DMS153 treated with DMSO at 0.1 percent for 48 hours (cell line): Measurements from ENCODE around the gene GNPTAB.

Source experiments
- DNase-seq: peaks from one replicate; lab custom pipeline; 2025; ENCODE audit not compliant: unreplicated experiment; lab: John Stamatoyannopoulos, UW

Gene GNPTAB

DNA sequence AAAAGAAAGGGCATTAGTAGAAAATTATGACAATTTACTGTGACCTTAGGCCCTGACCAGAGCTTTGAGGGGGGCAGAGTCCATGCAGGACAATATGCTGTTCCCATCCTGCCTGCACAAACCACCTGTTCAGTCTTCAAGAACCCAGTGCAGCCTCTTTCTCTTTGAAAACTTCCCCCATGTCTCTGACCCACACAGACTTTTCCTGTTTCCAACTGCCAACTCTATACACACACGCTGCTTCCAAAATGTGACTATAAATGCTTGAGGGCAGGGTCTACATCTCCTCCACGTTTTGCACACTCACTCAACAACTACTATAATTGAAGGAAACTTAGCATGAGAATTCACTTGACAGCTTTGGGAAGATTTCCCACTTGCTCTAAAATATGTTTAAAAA lies 54.9 kb downstream of the GNPTAB start:
- no peak for DNase-seq

DNA sequence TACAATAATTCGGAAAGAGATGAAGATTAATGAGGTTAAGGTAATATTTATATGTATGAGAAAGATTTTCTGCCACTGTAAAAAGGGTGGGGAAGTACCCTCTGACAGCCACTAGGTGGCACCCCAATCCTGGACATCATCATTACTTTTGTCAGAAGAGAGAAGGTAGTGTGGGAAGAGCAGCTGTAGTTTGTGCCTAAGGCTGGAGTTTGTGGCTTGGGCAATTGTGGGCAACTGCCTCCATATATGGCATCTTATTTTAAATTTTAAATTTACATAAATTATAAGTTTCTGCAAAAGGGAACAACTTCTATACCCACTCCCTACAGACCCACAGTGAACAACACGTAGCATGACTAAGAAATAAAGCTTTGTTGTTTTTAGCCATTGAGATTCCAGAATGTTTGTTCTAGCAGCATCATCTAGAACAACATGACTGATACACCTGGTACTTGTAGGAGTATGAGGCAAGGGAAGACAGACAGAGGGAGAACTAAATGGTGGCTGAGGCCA lies 57.1 kb downstream of the GNPTAB start:
- DNase-seq = peak; percentile 54

- no peak for DNase-seq
Observed at GRCh38 chr12:101772012-101772775, 58.6 kb downstream of the GNPTAB start.

GRCh38 chr12:101769865-101770264 lies 60.9 kb downstream of the GNPTAB start:
- DNase-seq = peak; percentile 19

- DNase-seq = no peak
Observed at GRCh38 chr12:101768781-101769180, 62.0 kb downstream of the GNPTAB start.

DNA sequence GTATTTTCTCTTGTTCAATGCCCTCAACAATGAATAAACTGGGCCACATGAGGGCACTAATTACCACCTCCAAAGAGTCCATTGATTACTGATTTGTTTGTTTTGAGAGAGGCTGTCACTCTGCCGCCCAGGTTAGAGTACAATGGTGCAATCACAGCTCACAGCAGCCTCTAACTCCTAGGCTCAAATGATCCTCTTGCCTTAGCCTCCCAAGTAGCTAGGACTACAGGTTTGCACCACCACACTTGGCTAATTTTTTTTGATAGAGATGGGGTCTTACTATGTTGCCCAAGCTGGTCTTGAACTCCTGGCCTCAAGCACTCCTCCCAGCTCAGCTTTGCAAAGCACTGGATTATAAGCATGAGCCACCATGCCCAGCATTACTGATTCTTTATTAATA lies 63.2 kb downstream of the GNPTAB start:
- no peak for DNase-seq

DNA sequence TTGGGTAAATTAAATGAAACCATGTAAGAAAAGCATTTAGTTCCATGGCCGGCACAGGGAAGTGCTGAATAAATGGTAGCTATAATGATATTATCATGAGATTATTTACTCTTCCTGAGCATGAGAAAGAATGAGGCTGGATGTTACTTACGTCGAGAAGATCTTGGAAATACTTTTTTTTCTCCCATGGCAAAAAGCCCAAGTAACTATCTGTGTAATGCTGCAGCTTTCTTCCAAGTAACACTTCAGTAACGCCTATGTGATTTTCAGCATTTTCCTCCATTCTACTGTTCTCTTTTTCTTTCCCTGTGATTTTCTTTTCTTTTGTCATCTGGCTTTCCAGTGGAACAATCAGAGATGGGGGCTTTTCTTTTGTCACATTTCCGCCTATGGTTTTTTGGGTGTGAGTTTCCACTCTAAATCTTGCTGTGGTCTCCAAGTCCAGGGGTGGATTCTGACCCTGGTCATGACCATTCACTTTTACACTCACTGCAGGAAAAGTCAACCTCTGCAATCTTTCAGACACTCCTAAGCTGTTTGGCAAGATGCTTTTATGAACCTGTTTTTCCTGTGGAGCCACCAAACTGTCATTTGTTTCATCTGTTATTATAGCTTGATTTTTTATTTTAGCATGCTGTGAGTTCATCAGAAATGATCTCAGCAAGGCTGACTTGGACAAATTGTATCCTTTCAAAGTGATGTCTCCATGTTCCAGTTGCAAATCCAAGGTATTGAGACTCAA lies 66.5 kb downstream of the GNPTAB start:
- DNase-seq = no peak

- no peak for DNase-seq
Observed at GRCh38 chr12:101763246-101763931, 67.4 kb downstream of the GNPTAB start.

DNA sequence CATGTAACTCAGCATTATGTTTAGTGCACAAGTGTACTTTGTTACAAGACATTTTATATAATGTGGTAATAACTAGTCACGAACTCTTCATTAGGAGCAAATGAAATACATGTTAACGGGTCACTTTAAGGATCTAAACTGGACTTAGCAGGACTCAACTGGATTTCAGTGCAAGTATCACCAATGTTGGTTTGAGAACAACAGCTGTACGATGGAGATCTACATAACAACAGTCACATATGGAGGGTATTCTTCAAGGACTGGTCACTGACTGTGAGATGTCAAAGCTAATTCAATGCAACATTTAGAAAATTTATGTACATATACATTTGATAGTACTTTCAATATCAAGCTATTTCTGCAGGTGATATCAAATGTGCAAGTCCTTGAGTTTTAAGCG lies 69.0 kb downstream of the GNPTAB start:
- no peak for DNase-seq

- no peak for DNase-seq
Observed at GRCh38 chr12:101761350-101761749, 69.4 kb downstream of the GNPTAB start.

DNA sequence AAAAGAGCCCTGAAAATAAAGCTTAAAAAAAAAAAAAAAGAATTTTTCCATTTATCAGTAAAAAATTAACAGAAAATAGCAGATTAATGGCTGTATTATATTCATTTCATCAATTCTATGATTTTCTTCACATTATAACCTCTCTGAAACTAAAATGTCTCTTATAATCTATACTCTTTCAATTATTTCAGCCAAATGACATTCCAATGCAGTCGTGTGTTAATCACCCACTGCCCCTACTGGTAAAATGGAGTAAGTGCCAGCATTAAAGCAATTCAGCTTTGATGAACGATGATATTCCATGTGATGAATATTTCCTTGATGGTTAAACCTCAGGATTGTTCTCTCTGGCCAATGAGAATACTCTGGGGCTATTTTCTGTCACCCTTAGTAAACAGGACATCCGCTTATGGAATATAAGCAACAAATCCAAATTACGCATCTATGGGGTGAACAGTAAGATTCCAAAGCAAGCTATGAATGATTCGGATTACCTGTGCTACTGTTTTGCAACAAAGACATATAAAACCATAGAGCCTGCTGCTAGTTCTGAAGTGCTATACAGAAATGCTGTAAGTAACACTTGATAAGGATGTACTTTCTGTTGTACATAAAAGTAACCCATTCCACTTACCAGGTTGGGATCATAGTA lies 71.2 kb downstream of the GNPTAB start:
- DNase-seq = no peak

DNA sequence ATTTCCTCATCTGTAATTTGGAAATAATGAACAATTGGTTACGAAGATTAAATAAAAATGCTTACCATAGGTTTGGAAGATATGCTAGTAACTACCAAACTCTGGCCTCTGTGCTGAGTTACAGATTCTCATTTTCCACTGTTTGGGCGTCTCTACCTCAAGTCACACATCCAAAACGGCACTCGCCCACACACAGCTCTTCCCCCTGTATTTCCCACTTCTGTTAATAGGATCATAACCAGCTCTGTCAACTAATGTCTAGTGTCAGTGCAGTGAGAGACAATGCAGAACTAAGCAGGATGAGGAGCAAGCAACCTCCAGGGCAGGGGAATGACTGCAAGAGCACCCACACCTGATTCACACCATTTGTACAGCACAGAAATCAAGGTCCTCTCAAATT lies 80.6 kb downstream of the GNPTAB start:
- DNase-seq = no peak

- no peak for DNase-seq
Observed at GRCh38 chr12:101749657-101750056, 81.1 kb downstream of the GNPTAB start.

DNA sequence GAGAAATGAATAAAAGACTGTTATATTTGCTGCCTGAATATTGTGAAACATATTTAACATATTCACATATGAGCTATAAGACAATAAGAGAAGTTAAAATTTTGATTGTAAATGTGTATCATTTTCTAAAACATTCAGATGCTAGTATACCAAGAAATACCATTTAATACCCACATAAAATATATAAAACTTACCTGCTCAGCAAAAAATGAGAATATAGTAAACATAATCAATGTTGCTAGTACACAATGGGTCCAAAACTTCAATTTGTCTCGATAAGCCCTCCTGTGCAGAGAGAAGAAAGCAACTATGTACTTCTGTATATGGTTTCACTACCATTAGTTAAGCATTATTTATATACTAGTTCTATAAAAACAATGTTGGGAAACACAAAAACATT lies 81.9 kb downstream of the GNPTAB start:
- DNase-seq = no peak

DNA sequence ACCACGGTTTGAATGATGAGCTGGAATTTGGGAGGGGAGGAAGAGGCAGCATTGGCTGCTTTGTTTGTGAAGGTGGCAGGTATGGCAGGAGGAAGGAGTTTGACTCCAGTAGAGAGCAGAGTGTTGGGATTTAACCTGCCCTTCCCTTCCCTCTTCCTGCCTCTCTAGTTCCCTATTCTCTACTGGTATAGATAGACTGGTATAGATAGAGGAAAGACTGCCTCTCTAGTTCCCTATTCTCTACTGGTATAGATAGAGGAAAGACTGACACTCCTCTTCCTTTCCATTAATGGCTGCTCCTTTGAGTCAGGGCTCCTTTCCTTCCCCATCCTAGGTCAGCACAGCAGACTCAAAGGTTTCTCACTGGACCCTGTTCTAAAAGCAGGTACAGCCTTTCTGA lies 83.1 kb downstream of the GNPTAB start:
- no peak for DNase-seq

DNA sequence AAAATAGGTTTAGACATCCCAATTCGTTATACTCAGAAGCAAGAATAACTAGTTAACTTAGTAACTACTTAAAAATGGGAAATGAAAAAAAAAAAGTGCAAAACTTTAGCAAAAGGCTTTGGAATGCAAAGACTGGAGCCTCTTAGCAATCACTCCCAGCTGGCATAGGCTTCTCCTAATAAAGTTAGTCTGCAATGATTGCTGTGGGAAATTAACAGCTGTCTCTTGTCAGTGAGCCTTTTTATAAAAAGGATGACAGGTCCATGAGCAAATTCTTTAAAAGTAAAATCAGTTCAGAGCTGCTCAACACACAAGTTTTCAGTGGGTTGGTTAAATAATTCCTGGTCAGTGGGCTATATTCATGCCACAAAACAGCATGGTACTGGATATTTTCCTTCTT lies 84.1 kb downstream of the GNPTAB start:
- DNase-seq = no peak

DNA sequence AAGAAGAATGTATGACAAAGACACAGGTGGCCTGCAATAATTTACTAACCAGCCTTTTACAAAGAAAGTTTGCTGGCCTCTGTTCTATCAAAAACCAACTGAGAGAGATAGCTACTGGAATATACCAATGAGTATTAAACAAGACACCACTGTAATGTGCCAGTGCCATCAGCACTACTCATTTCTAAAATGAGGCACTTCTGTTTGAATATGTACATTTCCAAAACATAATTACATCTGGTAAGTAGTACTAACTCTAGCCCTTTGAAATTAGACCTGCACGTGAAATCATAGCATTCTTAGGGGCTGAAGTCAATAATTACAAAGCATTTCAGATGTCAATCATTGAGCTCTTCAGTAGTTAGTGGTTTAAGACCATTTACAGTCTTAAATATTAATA lies 84.6 kb downstream of the GNPTAB start:
- no peak for DNase-seq

- no peak for DNase-seq
Observed at GRCh38 chr12:101745481-101745880, 85.3 kb downstream of the GNPTAB start.

DNA sequence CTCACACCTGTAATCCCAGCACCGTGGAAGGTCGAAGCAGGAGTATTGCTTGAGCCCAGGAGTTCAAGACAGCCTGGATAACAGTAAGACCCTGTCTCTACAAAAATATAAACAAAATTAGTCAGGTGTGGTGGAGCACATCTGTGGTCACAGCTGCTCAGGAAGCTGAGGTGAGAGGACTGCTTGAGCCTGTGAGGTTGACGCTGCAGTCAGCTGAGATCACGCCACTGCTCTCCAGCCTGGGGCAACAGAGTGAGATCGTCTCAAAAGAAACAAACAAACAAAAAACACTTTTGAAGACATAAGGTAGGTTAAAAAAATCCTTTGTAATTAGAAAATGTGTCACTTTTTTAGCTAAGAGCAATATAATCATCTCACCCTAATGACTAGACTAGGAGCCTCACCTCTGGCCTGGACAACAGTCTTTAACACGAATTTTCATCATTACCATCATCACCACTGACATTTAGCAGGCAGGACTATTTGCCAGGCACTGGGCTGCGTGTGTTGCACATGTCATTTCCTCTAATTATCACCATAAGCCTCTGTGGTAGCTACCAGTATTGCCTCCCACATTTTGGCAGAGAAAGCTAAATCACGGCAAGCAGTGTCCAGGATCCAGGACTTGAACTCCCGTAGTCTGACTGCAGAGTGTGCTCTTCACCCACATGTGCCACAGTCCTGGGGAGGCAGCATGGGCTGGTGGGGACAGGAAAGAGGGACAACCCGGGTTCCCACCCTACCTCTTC lies 86.9 kb downstream of the GNPTAB start:
- no peak for DNase-seq

- DNase-seq = no peak
Observed at GRCh38 chr12:101743242-101743641, 87.5 kb downstream of the GNPTAB start.

GRCh38 chr12:101740980-101741379 lies 89.8 kb downstream of the GNPTAB start:
- DNase-seq = no peak
